ENCODE results near the gene CPTP. TPM values are rescaled to one million over a fixed set of nuclear protein-coding genes. Genes with fewer than 3 reads are reported as not detected.

The CPTP gene
- total and polyA plus RNA-seq, 2 donors (not counting 1 experiment from before 2014, with no cell fraction given), result 17.1 to 18.8 TPM

- H3K79me2 ChIP-seq (ENCODE audit: control insufficient read depth, insufficient read depth, low read length), result peaks cover 34% of the 10 kb centered on the region
- no peak for DNase-seq
- H4K20me1 ChIP-seq (ENCODE audit: control insufficient read depth, insufficient read depth, low read length, poor library complexity, severe bottlenecking), result peaks cover 36% of the 10 kb centered on the region
- WGBS (ENCODE audit: insufficient coverage), result under 1% methylated on average over 66 of the region's 66 CpGs
- peak overlapping the region; percentile 87 for H3K9ac ChIP-seq (ENCODE audit: low read length)
- Mint-ChIP-seq H3K27me3 (no peaks in the 10 kb centered on the region), H3K9me3 (ENCODE audit: insufficient read depth) (no peaks in the 10 kb centered on the region), H3K27ac (peak overlapping the region; percentile 90), H3K4me1 (peaks cover 31% of the 10 kb centered on the region), H3K4me3 (peak overlapping the region; percentile 90)
- H3K4me1 ChIP-seq (ENCODE audit: control insufficient read depth in 2 of 2, insufficient read depth in 2 of 2, low read length in 2 of 2), result peaks cover 34 to 43% of the 10 kb centered on the region in 2 donors
- no peaks in the 10 kb centered on the region for H3K9me3 ChIP-seq (ENCODE audit: control extremely low read depth in 1 of 3, control insufficient read depth in 2 of 3, insufficient read depth in 1 of 3, low read length in 2 of 3)
- no peaks in the 10 kb centered on the region for H3K27me3 ChIP-seq (replicated peaks in 1 of 4; ENCODE audit: control extremely low read depth in 1 of 4, control insufficient read depth in 3 of 4, insufficient read depth in 4 of 4, low read length in 3 of 4)
- peak overlapping the region; percentile 93 for H2AFZ ChIP-seq (ENCODE audit: insufficient read depth, low read depth, low read length, poor library complexity, severe bottlenecking)
- intact Hi-C loops (cut with micrococcal nuclease), result loop anchor here (1.0 to 5.0 kb wide), 5 partner anchors 15 to 297 kb away; partner anchors contain the start of genes B3GALT6, C1orf159, CPTP and INTS11
- peak overlapping the region; percentile 99 for H3K4me2 ChIP-seq (replicated peaks; ENCODE audit: low read depth, low read length, poor library complexity, severe bottlenecking)
- H3K27ac ChIP-seq (ENCODE audit: low read length in 2 of 2), result peak overlapping the region; percentile 24 to 85
- ChIA-PET CTCF (interaction anchor here (1.0 kb wide), 1 partner anchor 12 kb away, joined by 3 read pairs; no protein-coding TSS in a partner anchor), POLR2A (no interaction called here)
- peak overlapping the region; percentile 6 to 84 (median 77) for H3K4me3 ChIP-seq (ENCODE audit: control extremely low read depth in 1 of 5, extremely low read depth in 1 of 5, insufficient read depth in 1 of 5, low read depth in 2 of 5, low read length in 4 of 5)
- no peak for TF ChIP-seq EZH2 (IDR thresholded peaks at IDR 0.05; ENCODE audit: borderline replicate concordance, insufficient read depth, low read depth, low read length, poor library complexity, severe bottlenecking)
- TF ChIP-seq, protein P1, sequence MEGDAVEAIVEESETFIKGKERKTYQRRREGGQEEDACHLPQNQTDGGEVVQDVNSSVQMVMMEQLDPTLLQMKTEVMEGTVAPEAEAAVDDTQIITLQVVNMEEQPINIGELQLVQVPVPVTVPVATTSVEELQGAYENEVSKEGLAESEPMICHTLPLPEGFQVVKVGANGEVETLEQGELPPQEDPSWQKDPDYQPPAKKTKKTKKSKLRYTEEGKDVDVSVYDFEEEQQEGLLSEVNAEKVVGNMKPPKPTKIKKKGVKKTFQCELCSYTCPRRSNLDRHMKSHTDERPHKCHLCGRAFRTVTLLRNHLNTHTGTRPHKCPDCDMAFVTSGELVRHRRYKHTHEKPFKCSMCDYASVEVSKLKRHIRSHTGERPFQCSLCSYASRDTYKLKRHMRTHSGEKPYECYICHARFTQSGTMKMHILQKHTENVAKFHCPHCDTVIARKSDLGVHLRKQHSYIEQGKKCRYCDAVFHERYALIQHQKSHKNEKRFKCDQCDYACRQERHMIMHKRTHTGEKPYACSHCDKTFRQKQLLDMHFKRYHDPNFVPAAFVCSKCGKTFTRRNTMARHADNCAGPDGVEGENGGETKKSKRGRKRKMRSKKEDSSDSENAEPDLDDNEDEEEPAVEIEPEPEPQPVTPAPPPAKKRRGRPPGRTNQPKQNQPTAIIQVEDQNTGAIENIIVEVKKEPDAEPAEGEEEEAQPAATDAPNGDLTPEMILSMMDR (IDR thresholded peaks at IDR 0.05), result no peak
- no peak for ATAC-seq (ENCODE audit: low read depth)
- peaks cover 0 to 25% of the 10 kb centered on the region in 2 experiments for H3K36me3 ChIP-seq (replicated peaks in 1 of 2; ENCODE audit: control extremely low read depth in 1 of 2, control insufficient read depth in 1 of 2, extremely low read depth in 1 of 2, insufficient read depth in 2 of 2, low read length in 1 of 2)
These were observed 15.8 kb upstream of the CPTP start for GRCh38 chr1:1308756-1309250.
